Activated CD8-positive, alpha-beta T cell treated with anti-CD3 and anti-CD28 coated beads, Interleukin-2, amount 10 ng/mL, durations not matched to agents 7 days and 5 days (primary cell): ENCODE results near the gene PSMG4. TPM values are rescaled to one million over a fixed set of nuclear protein-coding genes. Genes with fewer than 3 reads are reported as not detected.

ENCODE experiments used
- ATAC-seq: fragments of 150-1000 bp; cut with Tn5 transposase; one replicate; pipeline ENCODE4 v1.10.0; 2021; ENCODE audit warnings: moderate library complexity
- CTCF ChIA-PET: fragments of 350-600 bp; sonication (Branson Sonifier 250); formaldehyde crosslinking; loops from one replicate; lab custom pipeline; 2021; ENCODE audit warnings: antibody characterized with exemption; lab: Charles Lee
- POLR2A ChIA-PET: fragments of 350-600 bp; sonication (Branson Sonifier 250); formaldehyde crosslinking; loops from one replicate; lab custom pipeline; 2021; ENCODE audit warnings: antibody characterized with exemption; lab: Charles Lee
- DNase-seq: peaks from one replicate; pipeline ENCODE4 v3.0.0-alpha.2; 2020
- H3K27ac Mint-ChIP-seq: one replicate; pipeline ENCODE4 v1.8.0; 2021; ENCODE audit warnings: mild to moderate bottlenecking, mixed read lengths
- H3K27me3 Mint-ChIP-seq: one replicate; pipeline ENCODE4 v1.8.0; 2021; ENCODE audit warnings: low read depth, mixed read lengths
- H3K36me3 Mint-ChIP-seq: one replicate; pipeline ENCODE4 v1.8.0; 2021; ENCODE audit warnings: low read depth, mixed read lengths
- H3K4me1 Mint-ChIP-seq: one replicate; pipeline ENCODE4 v1.8.0; 2021; ENCODE audit warnings: low read depth, mixed read lengths
- H3K4me3 Mint-ChIP-seq: one replicate; pipeline ENCODE4 v1.8.0; 2021; ENCODE audit warnings: mild to moderate bottlenecking, mixed read lengths
- H3K9me3 Mint-ChIP-seq: one replicate; pipeline ENCODE4 v1.8.0; 2022; ENCODE audit warnings: mixed read lengths; ENCODE audit not compliant: insufficient read depth
- total RNA-seq, 2 experiments: library from RNA; stranded (reverse); gene quantifications; one replicate each; pipeline ENCODE4 v1.2.3, GENCODE V29; 2021

The PSMG4 gene
- total RNA-seq, 2 experiments from 2014 or later, result 35.3 to 35.5 TPM

DNA sequence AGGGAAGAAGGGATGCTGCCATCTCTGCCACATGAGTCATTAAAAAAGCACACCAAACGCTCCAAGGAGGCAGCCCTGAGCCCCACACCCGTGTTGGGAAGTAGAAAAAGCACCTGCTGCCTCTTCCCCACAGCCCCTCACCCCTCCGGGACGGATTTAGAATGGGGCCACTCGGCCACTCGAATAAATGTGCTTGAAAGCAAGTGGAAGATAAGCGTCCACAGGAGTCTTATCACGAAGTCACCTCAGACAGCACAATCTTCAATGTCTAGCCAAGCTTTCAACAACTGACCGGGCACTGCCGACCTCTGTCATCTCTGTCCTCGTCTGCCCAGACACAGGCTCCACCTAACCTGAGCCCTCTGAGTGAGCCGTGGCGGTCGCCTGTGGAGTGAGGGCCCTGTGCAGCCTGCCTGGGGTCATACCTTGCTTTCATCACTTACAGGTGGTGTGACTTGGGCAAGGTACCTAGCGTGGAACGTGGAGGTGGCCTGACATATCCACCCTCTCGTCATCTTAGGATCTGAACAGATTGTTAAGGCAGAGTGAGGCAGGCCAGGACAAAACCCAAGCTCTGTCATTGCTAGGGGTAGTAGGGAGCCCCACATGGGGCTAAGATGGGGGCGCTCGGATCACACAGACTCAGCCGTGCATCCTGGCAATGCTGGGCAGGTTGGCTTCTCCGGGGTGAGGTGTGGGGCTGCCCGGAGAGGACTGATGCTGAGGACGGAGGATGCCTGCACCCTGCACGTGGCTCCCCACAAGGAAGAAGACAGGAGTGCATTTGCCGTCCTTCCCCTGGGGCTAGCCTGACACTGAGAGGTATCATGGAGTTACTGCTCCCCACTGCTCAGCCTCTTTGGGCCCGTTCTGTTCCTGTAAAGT is 34.8 kb downstream of the PSMG4 start:
- H3K27ac Mint-ChIP-seq, result no peak overlapping the region
- DNase-seq (no peak), ATAC-seq (no peak)
- ChIA-PET CTCF (no interaction called here), POLR2A (no interaction called here)
- no peaks in the 10 kb centered on the region for H3K4me1 Mint-ChIP-seq
- no peaks in the 10 kb centered on the region for H3K36me3 Mint-ChIP-seq
- peaks cover 5% of the 10 kb centered on the region for H3K27me3 Mint-ChIP-seq
- no peak overlapping the region for H3K4me3 Mint-ChIP-seq
- no peaks in the 10 kb centered on the region for H3K9me3 Mint-ChIP-seq

GRCh38 chr6:3294396-3294795 is 35.6 kb downstream of the PSMG4 start:
- POLR2A ChIA-PET, result no interaction called here
- ATAC-seq (no peak), DNase-seq (no peak)
- Mint-ChIP-seq H3K27me3 (peaks cover 5% of the 10 kb centered on the region), H3K36me3 (no peaks in the 10 kb centered on the region), H3K27ac (no peak overlapping the region), H3K4me1 (no peaks in the 10 kb centered on the region), H3K4me3 (no peak overlapping the region), H3K9me3 (no peaks in the 10 kb centered on the region)
- CTCF ChIA-PET, result no interaction called here

DNA sequence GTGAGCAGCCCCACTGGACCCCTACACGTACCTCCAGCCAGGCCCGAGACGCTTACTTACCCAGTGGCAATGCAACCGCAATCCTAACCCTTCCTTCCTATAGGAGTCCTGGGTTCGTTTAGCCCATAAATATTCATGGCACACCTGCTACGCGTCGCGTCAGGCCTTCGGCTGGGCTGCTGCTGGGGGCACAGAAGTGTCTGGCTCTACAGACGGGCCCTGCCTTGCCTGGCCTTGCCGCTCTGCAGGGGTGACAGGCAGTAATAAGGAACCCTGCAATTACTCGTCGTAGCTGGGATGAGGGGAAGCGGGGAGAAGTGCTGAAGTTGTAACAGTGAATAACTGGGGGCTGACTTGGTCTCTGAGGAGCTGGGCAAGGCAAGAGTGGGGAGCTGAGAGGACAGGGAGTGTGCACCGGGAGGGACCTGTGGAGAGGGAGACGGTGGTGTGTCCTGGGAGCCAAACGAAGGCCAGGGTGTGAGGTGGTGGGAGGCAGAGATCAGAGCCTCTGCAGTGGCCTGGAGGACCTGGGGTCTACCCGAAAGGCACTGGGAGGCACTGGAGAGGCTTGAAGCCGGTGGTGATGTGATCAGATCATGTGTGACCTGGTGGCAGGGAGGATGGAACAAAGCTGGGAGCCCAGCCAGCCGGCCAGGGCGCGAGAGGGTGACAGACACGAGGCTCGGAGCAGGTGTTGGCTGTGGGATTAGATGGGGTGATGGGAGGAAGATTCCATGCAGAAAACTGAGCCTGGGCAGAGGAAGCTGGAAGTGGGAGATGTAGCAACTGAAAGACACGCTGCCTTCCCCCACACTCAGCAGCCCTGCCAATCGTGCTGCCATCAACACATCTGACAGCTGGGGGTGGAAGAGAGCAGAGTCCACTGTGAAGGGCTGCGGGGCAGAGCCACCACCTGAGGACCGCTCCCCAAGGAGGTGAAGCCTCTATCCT is 36.4 kb downstream of the PSMG4 start:
- POLR2A ChIA-PET, result no interaction called here
- no peaks in the 10 kb centered on the region for H3K9me3 Mint-ChIP-seq
- H3K27ac Mint-ChIP-seq, result no peak overlapping the region
- no peaks in the 10 kb centered on the region for H3K4me1 Mint-ChIP-seq
- ATAC-seq (no peak), DNase-seq (no peak)
- no peak overlapping the region for H3K4me3 Mint-ChIP-seq
- no peaks in the 10 kb centered on the region for H3K36me3 Mint-ChIP-seq
- peaks cover 5% of the 10 kb centered on the region for H3K27me3 Mint-ChIP-seq
- CTCF ChIA-PET, result no interaction called here

- peaks cover 5% of the 10 kb centered on the region for H3K27me3 Mint-ChIP-seq
- H3K9me3 Mint-ChIP-seq, result no peaks in the 10 kb centered on the region
- H3K36me3 Mint-ChIP-seq, result no peaks in the 10 kb centered on the region
- DNase-seq, result no peak
- no peak overlapping the region for H3K4me3 Mint-ChIP-seq
- H3K27ac Mint-ChIP-seq, result no peak overlapping the region
- CTCF ChIA-PET, result no interaction called here
- POLR2A ChIA-PET, result no interaction called here
- ATAC-seq, result no peak
- H3K4me1 Mint-ChIP-seq, result no peaks in the 10 kb centered on the region
Measured at GRCh38 chr6:3296078-3296477, 37.3 kb downstream of the PSMG4 start.

DNA sequence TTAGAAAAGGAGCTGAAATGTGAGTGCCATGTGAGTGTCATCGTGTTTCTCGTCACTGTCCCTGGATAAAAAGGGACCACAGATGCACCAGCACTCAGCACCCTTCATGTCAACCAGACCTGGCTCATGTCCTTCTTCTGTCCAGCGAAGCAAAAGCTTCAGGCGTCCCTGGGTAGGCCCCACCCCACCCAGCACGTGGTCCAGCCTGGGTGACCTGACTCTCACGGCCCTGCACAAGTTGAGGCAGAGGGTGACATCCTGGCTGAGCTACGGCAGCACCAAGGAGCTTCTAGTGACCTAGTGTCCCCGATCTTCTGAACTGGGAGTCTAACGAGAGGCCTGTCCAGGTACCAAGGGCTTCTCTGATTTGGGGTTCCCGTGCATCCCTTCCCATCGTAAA is 37.8 kb downstream of the PSMG4 start:
- no peak overlapping the region for H3K27ac Mint-ChIP-seq
- H3K9me3 Mint-ChIP-seq, result no peaks in the 10 kb centered on the region
- H3K4me3 Mint-ChIP-seq, result no peak overlapping the region
- no peaks in the 10 kb centered on the region for H3K4me1 Mint-ChIP-seq
- ChIA-PET POLR2A (no interaction called here), CTCF (no interaction called here)
- ATAC-seq, result no peak
- H3K36me3 Mint-ChIP-seq, result no peaks in the 10 kb centered on the region
- DNase-seq, result no peak
- peaks cover 5% of the 10 kb centered on the region for H3K27me3 Mint-ChIP-seq

- Mint-ChIP-seq H3K36me3 (no peaks in the 10 kb centered on the region), H3K27me3 (peaks cover 6% of the 10 kb centered on the region), H3K4me1 (no peaks in the 10 kb centered on the region), H3K27ac (no peak overlapping the region), H3K4me3 (no peak overlapping the region), H3K9me3 (no peaks in the 10 kb centered on the region)
- ChIA-PET POLR2A (no interaction called here), CTCF (no interaction called here)
- DNase-seq (no peak), ATAC-seq (no peak)
Measured at GRCh38 chr6:3297006-3297405, 38.3 kb downstream of the PSMG4 start.

DNA sequence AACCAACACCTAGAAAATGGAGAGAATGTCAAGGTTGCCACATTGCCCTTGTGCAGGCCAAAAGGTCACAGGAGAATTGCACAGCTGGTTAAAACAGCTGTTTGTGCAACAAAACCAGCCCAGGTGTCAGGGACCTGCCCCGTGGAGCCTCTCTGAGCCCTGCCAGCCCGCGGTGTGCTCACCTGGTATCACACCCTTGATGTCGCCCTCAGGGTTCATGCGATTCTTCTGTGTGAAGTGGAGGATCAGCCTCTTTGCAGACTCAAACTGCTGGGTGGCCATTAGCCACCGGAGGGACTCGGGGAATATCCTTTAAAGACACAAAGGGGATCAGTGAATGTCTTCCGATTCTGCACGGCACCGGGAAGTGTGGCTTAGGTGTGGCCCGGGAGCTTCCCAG is 39.2 kb downstream of the PSMG4 start:
- POLR2A ChIA-PET, result no interaction called here
- DNase-seq (no peak), ATAC-seq (no peak)
- no peaks in the 10 kb centered on the region for H3K36me3 Mint-ChIP-seq
- no peak overlapping the region for H3K27ac Mint-ChIP-seq
- peaks cover 7% of the 10 kb centered on the region for H3K27me3 Mint-ChIP-seq
- CTCF ChIA-PET, result no interaction called here
- H3K9me3 Mint-ChIP-seq, result no peaks in the 10 kb centered on the region
- H3K4me3 Mint-ChIP-seq, result no peak overlapping the region
- no peaks in the 10 kb centered on the region for H3K4me1 Mint-ChIP-seq

GRCh38 chr6:3299221-3299620 is 40.5 kb downstream of the PSMG4 start:
- Mint-ChIP-seq H3K4me3 (no peak overlapping the region), H3K9me3 (no peaks in the 10 kb centered on the region), H3K27ac (no peak overlapping the region), H3K36me3 (no peaks in the 10 kb centered on the region), H3K4me1 (no peaks in the 10 kb centered on the region), H3K27me3 (peaks cover 10% of the 10 kb centered on the region)
- POLR2A ChIA-PET, result no interaction called here
- CTCF ChIA-PET, result no interaction called here
- ATAC-seq (no peak), DNase-seq (no peak)

DNA sequence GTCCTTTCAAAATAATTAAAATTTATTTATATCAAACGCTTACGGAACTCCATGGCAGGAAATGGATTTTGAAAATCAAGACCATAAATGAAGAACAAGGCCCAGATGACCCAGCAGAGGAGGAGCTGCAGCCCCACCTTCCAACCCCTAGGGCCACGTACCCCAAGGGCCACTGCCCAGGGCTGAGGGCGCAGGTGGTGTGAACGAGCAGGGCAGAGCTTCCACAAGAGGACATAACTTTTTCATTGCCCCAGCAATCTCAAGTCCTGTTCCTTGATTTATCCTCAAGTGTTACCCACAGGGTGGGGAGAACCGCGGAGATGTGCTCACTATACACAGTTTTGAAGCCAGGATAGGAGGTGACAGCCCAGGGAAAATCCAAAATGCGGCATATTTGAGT is 42.8 kb downstream of the PSMG4 start:
- H3K4me3 Mint-ChIP-seq, result no peak overlapping the region
- CTCF ChIA-PET, result no interaction called here
- no peaks in the 10 kb centered on the region for H3K36me3 Mint-ChIP-seq
- H3K27ac Mint-ChIP-seq, result no peak overlapping the region
- no peak for DNase-seq
- ATAC-seq, result no peak
- peaks cover 5% of the 10 kb centered on the region for H3K27me3 Mint-ChIP-seq
- POLR2A ChIA-PET, result no interaction called here
- H3K4me1 Mint-ChIP-seq, result no peaks in the 10 kb centered on the region
- peaks cover 5% of the 10 kb centered on the region for H3K9me3 Mint-ChIP-seq

GRCh38 chr6:3303795-3304411 is 45.2 kb downstream of the PSMG4 start:
- DNase-seq (no peak), ATAC-seq (no peak)
- H3K27ac Mint-ChIP-seq, result no peak overlapping the region
- peaks cover 5% of the 10 kb centered on the region for H3K27me3 Mint-ChIP-seq
- peaks cover 5% of the 10 kb centered on the region for H3K9me3 Mint-ChIP-seq
- H3K4me1 Mint-ChIP-seq, result no peaks in the 10 kb centered on the region
- H3K36me3 Mint-ChIP-seq, result no peaks in the 10 kb centered on the region
- POLR2A ChIA-PET, result no interaction called here
- H3K4me3 Mint-ChIP-seq, result no peak overlapping the region
- CTCF ChIA-PET, result no interaction called here

- Mint-ChIP-seq H3K4me1 (no peaks in the 10 kb centered on the region), H3K27me3 (peaks cover 5% of the 10 kb centered on the region), H3K9me3 (peaks cover 5% of the 10 kb centered on the region), H3K36me3 (no peaks in the 10 kb centered on the region), H3K27ac (no peak overlapping the region), H3K4me3 (no peak overlapping the region)
- ATAC-seq (no peak), DNase-seq (no peak)
- ChIA-PET POLR2A (no interaction called here), CTCF (no interaction called here)
Measured at GRCh38 chr6:3304500-3305215, 45.9 kb downstream of the PSMG4 start.
